GM18517 (cell line): Measurements from ENCODE around the gene GUF1.

Experiments
- ATAC-seq: cut with Tn5 transposase; IDR thresholded peaks from one replicate; pipeline ENCODE4 v1.9.1; 2021; ENCODE audit warnings: mild to moderate bottlenecking, moderate library complexity; ENCODE audit not compliant: unreplicated experiment

GUF1 gene, protein sequence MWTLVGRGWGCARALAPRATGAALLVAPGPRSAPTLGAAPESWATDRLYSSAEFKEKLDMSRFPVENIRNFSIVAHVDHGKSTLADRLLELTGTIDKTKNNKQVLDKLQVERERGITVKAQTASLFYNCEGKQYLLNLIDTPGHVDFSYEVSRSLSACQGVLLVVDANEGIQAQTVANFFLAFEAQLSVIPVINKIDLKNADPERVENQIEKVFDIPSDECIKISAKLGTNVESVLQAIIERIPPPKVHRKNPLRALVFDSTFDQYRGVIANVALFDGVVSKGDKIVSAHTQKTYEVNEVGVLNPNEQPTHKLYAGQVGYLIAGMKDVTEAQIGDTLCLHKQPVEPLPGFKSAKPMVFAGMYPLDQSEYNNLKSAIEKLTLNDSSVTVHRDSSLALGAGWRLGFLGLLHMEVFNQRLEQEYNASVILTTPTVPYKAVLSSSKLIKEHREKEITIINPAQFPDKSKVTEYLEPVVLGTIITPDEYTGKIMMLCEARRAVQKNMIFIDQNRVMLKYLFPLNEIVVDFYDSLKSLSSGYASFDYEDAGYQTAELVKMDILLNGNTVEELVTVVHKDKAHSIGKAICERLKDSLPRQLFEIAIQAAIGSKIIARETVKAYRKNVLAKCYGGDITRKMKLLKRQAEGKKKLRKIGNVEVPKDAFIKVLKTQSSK

DNA sequence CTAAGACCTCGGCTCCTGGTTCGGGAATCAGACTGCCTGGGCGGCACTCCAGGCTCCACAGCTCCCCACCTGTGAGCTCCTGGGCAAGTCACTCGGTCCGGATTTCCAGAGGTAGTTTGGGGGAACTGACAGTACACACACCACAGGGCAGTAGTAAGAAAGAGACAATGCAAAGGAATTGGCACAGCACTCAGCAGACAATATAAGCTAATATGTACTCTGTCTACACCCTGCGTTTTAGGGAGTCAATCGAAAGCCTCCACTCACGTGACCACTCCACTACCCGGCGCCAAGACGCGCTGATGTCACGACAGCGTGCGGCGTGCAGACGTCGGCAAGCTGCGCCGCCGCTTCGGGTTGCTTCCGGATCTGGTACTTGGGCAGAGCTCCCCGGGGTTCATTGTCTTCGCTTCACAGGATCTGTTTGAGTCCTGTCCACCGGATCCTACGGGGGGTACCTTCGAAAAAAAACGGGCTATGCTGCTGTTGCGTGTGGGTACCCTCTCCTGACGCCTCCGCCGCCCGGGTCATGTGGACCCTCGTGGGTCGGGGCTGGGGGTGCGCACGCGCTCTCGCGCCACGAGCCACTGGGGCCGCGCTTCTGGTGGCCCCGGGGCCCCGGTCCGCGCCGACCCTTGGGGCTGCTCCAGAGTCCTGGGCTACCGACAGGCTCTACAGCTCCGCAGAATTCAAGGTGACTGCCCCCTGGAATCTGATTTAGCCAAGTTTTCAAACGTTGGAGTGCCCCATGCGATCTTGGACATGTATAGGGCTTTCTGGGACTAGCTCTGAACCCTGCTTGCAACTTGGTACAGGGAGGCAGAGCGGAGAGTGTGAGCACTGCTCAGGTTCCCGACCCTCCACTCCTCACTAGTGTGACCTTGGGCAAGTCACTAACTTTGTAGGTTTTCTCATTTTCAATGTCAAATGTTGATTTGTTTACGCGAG is at the start of gene GUF1:
GUF1 (plus strand) TSS at position 327 of the 948 bp plus-strand sequence; CDS start at position 530, 203 bp downstream.
- peak; percentile 94 for ATAC-seq

DNA sequence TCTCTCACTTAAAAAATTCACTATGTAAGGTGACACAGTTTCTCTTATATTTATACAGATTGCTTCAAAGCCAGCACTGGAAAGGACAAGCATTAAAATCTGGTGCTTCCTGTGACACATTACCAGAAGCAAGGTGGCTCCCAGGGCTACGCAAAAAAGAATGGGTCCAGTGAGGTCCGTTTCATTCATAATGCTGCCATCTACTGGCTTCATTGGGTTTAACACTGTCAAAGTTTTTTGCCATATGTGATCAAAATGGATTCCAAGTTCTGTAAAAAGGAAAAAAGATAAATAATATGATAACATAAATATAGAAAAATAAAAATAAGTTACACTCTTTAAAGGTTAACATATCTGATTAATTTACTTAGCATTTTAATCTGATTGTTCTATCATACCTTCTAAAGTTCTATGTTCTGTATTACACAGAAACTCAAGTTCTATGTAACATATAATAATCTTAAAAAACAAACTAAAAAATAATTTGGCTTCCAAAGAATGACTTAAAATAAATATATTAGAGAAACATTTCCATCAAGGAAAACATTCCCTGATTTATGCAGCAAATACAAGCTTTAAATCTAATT is 48.8 kb upstream of the GUF1 start:
- peak; percentile 99 for ATAC-seq

DNA sequence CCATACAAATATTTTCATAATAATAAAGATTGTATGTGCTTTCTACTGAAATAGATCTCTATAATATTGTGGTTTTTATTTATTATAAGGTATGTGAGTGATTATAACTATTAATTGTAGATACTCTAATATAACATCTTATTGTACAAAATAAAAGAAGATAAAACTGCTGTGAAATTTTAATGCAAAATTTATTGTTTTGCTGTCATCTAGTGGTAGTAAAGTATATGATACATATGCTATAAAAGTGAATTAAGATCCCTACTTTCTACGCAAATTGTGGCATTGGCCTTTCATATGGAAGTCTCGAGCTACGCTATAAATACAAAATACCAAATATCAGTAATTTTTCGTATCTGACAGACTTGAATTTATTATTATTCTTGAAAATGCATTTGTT is 46.1 kb upstream of the GUF1 start:
- ATAC-seq: no peak

DNA sequence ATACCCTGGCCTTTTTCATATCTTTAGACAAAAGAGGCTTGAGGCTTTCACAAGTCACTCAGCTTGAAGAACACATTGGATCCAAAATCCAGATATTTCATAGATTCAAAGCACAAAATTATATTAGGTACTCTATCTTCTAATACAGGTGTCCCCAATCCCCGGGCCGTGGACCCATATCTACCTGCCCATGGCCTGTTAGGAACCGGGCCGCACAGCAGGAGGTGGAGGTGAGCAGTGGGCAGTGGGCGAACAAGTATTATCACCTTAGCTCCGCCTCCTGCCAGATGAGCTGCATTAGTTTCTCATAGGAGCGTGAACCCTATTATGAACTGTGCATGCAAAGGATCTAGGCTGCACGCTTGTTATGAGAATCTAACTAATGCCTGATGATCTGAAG is 45.5 kb upstream of the GUF1 start:
- no peak for ATAC-seq

DNA sequence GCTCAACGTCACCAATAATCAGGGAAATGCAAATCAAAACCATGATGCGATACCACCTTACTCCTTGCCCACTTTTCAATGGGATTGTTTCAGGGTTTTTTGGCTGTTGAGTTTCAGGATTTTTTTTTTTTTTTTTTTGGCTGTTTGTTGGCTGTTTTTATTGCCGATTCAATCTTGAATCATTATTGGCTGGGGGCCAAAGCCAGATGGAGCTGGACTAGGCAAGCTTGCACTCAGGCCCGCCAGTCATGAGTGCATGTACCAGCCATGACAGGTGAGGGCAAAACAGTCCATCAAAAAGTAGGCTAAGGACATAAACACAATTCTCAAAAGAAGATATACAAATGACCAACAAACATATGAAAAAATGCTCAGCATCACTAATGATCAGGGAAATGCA is 40.1 kb upstream of the GUF1 start:
- no peak for ATAC-seq

DNA sequence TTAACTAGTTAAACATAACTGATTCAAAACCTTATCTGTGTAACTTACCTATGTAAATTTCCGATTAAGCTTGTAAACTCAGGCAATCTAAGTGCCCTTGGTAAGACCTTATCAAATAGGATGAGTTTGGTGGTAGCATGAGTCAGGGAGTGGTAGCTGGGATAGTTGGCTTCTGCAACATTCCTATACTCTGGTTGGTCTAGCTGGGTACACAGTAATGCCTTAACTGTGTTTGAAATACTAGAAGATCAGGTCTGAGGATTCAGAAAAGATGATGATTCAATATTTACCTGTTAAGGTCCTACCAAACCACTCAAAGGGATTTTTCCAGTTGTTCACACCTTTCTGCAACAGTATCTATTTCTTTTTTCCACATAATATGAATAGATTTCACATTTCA is 32.1 kb upstream of the GUF1 start:
- ATAC-seq: no peak

DNA sequence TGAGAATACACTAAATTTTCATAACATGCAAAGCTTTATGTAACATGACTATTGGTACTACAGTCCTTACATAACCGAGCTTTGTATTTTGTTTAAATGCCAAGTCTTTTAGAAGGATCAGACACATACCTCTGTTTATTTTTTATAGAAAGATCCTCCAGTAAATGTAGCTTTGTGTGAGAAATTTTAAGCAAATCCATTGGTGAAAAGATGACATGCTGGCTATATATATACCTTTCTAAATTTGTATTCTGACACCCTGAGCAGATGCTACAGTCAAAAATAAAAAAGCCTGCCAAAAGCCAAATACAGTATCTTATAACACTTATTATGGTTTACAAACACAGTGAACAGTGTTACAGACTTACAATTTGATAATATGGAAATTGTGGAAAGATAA is 26.8 kb upstream of the GUF1 start, which contains the start of gene YIPF7:
YIPF7 (minus strand) TSS at position 201 of the 400 bp plus-strand sequence. CDS start 1,525 bp downstream, outside the sequence.
- no peak for ATAC-seq

DNA sequence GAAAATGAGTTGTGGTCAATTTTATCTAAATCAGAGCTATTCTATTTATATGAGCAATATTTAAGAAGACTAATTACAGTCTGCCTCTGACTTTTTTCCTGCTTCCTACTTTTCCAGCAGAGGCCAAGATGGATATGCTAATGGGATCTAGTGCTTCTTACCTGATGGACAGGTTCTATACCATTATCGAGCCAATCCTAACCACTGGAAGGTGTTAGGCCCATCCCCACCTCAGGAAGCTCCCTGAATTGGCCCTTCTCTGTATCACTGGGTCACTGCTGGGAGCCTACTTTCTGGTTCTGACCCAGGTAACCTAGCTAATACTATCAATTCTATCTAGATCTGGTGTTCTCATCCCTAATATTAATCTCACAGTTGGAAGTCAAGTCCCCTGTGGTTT is 26.2 kb upstream of the GUF1 start:
- no peak for ATAC-seq

DNA sequence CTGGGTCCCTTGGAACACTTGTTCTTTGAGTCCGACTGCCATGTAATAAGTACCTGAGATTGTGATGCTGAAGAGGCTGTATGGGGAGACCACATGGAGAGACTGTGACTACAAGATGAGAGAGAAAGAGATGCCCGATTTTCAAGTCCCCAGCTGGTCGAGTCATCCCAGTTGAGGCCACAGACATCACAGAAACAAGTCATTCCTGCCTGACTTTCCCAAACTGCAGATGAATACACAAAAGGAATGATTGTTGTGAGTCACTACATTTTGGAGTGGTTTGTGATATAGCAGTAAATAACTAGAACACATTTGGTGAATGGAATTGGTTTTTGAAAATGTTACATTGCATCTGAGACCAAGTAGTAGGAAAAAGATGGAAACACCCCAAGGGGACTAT is 17.8 kb upstream of the GUF1 start:
- no peak for ATAC-seq

DNA sequence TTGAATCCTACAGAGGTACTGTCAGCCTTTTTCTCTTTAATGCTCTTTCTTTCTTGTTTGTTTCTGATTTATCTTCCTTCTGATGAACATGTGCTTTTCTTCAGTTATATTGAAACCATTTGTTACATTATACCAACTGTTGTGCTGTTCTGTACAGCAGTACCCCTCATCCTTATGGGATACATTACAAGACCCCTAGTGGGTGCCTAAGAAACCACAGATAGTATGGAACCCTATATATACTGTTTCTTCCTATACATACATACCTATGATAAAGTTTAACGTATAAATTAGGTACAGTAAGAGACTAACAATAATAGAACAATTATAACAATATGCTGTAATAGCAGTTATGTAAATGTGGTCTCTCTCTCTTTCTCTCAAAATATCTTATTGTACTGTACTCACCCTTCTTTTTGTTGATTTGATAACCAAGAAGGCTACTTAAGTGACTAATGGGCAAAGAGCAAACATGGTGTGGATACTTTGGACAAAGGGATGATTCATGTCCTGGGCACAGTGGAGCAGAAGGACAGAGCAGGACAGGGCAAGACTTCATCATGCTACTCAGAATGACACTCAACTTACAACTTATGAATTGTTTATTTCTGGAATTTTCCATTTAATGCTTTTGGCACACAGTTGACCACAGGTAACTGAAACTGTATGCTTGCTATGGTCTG is 16.1 kb upstream of the GUF1 start:
- ATAC-seq: peak; percentile 5

DNA sequence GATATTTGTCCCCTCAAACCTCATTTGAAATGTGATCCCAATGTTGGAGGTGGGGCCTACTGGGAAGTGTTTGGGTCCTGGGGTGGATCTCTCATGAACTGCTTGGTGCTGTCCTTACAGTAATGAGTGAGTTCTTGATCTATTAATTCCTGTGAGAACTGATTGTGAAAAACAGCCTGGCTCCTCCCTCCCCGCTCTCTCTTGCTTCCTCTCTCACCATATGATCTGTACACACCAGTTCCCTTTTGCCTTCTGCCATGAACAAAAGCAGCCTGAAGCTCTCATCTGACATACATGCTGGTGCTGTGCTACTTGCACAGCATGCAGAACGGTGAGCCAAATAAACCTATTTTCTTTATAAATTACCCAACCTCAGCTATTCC is 15.6 kb upstream of the GUF1 start:
- peak; percentile 67 for ATAC-seq

DNA sequence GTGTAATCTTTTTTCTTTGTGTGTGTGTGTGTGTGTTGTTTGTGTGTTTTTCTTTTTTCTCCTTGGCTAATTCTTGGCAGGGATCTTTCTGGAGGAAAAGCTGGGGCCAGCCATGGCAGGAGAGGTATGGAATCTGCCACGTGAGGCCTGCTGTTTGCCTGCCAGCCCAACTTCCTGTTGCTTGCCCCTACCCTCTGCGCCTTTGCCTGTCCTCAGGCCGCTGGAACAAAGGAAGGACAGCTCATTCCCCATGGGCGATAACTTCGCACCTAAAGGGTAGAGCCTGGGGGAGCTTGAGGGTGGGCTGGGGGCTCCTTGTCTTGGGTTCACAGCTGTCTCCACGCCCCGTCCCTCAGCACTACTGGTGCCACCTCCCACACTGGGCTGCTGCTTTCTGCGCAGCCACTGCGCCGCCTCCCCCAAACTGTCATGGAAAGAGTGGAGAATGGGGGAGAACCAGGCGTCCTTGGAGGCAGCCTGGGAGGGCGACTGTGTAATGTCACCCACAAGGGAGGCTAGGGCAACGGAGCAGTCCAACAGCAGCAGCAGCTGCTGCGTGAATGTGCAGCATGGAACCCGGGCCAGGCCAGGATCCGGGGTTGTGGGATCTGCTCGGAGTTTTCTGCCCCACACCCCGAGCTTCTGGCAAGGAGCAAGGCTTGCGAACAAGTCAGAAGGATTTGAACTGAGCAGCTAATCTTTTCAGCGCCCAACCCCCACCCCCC is 14.5 kb upstream of the GUF1 start:
- ATAC-seq: no peak

DNA sequence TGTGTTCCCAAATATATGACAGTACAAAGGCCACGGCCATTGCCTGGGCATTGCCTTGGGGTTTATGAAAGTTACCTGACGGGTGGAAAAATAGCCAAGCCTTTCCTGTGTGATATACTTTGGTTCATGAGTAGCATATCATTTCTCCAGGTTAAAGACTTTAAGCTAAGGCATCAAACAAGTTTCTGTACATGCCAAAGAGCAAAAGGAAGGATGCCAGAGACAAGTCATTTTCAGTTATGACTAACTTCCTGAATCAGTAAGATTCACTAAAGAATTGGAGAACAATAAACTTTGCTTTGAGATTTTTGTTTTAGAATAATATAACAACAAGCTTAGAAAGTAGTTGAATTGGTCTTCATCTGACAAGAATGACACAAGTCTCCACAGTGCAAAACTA is 9.7 kb upstream of the GUF1 start:
- no peak for ATAC-seq

DNA sequence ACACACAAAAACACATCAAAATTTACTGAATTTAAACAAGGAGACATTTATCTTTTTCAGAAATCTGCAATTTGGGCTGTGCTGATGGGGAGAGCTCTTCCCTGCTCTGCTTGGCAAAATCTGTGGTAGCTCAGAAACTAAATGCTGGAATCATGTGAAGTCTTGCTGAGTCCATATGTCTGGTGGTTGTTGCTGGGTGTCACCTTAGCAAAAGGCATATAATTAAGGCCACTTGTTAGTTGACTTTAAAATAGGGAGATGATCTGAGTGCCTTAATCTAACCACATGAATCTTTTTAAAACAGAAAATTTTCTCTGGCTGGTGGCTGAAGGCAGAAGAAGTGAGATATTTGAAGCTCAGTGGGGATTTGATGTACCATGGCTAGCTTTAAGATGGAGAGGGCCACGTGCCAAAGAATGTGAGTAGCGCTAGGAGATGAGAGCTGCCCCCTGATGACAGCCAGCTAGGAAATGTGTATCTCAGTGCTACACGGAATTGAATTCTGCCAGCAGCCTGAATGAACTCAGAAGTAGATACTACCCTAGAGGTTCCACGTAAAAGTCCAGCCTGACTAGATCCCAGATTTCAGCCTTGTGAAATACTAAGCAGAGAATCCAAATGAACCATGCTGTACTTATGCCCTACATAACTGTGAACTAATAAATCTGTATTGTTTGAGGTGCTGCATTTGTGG is 7.6 kb upstream of the GUF1 start:
- ATAC-seq: no peak

DNA sequence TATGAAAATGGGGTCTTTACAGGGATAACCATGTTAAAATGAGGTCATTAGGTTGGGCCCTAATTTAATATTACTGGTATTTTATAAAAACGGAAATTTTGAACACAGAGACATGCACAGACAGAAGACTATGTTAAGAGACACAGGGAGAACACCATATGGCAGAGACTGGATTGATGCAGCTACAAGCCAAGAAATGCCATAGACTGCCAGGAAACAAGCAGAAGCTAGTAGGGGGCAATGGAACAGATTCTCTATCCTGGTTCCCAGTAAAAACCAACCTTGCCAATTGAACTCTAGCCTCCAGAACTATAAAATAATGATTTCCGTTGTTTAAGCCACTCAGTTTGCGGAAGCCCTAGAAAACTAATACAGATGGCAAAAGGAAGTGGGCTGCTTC is 6.6 kb upstream of the GUF1 start:
- no peak for ATAC-seq

DNA sequence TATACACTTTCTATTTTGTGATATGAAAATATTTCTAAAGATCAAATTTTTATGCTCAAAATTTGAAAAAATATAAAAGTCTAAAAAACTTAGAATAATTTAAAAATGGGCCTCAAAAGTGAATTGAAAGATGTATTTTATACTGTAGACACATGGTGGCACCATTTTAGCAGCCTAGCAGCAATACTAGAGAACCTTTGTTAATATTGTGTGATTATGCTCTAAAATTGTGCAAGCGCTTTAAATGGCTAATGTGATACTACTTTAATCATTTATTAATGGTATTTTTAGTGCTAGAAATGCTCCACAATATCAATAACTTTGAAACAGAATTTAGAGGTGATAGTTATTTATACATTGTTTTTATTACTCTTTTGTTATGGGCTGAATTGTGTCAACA is 3.7 kb upstream of the GUF1 start:
- no peak for ATAC-seq

DNA sequence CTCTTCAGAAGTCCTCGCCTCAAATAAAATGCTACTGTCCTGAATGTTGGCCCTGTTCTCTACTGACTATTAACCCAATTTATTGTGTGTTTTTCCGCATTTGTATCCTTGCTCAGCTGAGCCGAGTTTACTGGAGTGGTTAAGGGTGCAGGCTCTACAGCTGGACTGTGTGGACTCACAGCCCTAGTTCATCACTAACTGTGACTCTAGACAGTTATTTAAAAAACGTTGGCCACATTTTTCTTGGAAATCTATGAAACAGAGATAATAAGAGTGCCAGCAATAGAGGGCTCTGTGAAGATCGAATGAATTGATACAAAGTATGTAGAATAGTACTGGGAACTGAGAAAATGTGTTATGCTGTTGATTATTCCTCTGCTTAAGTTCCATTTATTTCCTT is 2.9 kb upstream of the GUF1 start:
- no peak for ATAC-seq

DNA sequence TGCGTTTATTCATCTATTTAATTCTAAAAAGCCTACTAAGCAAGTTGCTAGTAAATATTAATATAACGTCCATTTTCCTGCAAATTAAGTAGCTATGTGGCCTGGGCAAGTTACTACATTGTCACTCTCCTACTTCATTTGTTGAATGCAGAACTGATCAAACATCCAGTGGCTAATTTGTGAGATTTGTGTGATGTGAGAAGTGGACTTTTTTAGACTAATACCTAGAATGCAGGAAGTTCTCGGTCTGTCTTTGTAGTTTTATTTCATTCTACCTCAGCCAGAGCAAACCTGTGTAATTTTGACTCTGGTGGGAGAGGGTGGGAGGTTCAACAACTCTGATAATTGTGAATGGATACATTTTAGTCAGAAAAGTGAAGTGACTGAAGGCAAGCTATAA is 840 bp downstream of the GUF1 start:
- peak; percentile 4 for ATAC-seq

DNA sequence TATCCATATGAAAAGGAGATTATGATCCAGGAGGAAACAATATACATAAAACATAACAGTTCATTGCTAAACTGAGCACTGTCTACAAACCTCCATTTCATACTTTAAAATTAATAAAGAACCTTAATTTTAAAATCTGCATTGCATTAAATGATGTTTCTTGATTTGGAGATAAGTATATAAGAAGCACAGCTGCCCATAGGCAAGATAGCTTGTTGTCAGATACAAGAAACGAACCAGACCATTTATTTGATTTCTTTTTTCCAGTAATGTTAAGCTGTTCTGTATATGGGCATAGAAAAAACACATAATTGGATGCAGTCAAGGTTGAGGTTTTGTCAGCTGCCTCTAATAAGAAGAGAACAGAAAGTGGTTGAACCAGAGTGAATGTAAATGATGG is 6.4 kb downstream of the GUF1 start:
- ATAC-seq: no peak
